Neural progenitor cell (in vitro differentiated cells): ENCODE data around the gene PPP2R3C.

Experiments used
- EZH2phosphoT487 ChIP-seq: fragments of 200-600 bp; sonication (generic); IDR thresholded peaks from 2 replicates; pipeline ENCODE4 v1.6.1; 2017; ENCODE audit warnings: antibody characterized with exemption
- TF ChIP-seq, protein P1 (sequence below): fragments of 200-600 bp; sonication (generic); IDR thresholded peaks from 2 replicates; pipeline ENCODE4 v1.5.1; 2017; ENCODE audit warnings: antibody characterized with exemption, mild to moderate bottlenecking

GRCh38 chr14:35163384-35163783, 41.6 kb upstream of the PPP2R3C start:
- TF ChIP-seq, protein P1, sequence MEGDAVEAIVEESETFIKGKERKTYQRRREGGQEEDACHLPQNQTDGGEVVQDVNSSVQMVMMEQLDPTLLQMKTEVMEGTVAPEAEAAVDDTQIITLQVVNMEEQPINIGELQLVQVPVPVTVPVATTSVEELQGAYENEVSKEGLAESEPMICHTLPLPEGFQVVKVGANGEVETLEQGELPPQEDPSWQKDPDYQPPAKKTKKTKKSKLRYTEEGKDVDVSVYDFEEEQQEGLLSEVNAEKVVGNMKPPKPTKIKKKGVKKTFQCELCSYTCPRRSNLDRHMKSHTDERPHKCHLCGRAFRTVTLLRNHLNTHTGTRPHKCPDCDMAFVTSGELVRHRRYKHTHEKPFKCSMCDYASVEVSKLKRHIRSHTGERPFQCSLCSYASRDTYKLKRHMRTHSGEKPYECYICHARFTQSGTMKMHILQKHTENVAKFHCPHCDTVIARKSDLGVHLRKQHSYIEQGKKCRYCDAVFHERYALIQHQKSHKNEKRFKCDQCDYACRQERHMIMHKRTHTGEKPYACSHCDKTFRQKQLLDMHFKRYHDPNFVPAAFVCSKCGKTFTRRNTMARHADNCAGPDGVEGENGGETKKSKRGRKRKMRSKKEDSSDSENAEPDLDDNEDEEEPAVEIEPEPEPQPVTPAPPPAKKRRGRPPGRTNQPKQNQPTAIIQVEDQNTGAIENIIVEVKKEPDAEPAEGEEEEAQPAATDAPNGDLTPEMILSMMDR, result no peak
- TF ChIP-seq EZH2phosphoT487, result no peak
